ENCODE data around the gene RABL3.
"Not testable (repeated sequence)": the region's sequence is repeated elsewhere in the genome, so short reads cannot be mapped to it uniquely, and the experiment has no call there.

Gene RABL3, protein sequence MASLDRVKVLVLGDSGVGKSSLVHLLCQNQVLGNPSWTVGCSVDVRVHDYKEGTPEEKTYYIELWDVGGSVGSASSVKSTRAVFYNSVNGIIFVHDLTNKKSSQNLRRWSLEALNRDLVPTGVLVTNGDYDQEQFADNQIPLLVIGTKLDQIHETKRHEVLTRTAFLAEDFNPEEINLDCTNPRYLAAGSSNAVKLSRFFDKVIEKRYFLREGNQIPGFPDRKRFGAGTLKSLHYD

DNA sequence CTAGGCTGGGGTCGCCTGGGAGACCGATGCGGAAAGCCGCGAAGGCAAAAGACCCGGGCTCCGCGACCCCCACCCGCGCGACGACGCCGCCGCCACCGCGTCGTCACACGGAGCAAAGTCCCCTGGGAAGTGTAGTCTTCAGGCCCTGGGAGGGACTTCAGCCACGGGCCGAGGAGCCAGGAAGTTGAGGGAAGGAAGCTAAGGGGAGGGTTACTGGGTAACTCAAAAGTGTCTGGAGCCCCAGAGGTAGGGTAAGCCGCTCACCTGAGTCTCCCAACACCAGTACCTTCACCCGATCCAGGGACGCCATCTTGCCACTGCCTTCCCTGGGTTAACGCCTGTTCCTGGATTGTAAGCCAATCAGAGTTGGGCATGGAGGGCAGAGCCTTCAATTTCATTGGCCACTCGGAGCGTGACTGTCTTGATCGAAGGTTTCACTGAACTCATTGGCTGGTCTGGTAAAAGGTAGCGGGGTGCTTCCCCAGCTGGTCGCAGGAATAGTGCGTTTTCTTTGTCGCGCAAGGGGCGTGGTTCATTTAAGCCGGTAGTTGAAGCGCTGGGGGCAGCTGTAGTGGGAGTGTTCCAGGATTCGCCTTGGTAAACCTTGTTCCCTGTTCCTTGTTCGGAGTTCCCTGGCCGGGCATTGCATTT, at the start of gene RABL3, which contains the start of gene GTF2E1:
RABL3 (minus strand) TSS at position 319 of the 651 bp plus-strand sequence; CDS start at position 310, 9 bp downstream.
GTF2E1 (plus strand) TSS at position 547 of the 651 bp plus-strand sequence. CDS start 7,809 bp downstream, outside the sequence.
- DNase-seq, result peak; percentile 95

DNA sequence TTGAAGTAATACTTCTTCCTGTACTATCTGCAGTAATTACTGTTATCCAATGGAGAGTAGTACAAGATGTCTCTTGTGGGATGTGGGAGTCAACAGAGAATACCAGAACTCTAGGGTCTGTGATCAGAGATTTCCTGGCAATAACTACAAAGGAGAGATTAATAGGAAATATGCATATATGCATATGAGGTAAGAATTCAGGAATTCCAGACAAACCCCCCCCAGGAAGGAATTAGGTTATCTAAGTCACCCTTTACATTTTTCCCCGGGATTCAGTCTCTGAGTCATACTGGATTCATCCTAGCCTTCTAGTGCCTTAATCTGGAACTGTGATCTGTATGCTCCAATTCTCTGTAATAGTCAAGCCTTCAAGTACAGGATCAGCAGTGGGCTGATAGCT, 49.6 kb upstream of the RABL3 start:
- DNase-seq, result no peak

DNA sequence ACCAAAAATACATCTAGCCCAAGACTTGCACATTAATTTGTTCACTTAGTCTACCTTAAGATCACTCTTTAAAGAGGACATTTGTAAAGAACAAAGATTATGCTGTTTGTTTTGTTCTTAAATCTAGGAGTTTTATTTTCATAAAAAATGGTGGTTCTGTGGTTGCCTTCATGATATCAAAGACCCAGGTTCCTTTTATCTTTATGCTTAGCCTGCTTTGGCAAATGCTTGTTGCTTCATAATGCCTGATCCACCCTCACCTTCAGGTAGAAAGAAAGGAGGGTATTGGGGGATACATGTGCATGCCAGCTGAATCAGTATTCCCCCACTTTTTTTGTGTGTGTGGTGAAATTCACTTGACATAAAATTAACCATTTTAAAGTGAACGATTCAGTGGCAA, 48.7 kb upstream of the RABL3 start:
- DNase-seq, result no peak

DNA sequence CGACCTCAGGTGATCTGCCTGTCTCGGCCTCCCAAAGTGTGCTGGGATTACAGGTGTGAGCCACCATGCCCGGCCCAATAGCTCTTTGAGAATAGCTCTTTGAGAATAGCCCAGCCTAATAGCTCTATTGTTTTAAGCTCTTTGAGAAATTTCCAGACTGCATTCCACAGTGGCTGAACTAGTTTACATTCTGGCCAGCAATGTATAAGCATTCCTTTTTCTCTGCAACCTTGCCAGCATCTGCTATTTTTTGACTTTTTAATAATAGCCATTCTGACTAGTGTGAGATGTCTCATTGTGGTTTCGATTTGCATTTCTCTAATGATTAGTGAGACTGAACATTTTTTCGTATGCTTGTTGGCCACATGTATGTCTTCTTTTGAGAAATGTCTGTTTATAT, 43.5 kb upstream of the RABL3 start:
- not testable (repeated sequence) for DNase-seq

DNA sequence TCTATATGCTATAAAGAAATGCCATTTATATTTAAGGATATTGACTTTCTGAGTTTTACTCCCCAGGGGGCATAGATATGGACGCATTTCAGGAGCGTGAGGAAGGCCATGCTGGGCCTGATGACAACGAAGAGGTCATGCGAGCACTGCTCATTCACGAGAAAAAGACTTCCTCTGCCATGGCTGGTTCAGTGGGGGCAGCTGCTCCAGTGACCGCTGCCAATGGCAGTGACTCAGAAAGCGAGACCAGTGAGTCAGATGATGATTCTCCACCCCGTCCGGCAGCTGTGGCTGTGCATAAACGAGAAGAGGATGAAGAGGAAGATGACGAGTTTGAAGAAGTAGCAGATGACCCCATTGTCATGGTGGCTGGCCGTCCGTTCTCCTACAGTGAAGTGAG, 38.7 kb upstream of the RABL3 start:
- peak; percentile 70 for DNase-seq

DNA sequence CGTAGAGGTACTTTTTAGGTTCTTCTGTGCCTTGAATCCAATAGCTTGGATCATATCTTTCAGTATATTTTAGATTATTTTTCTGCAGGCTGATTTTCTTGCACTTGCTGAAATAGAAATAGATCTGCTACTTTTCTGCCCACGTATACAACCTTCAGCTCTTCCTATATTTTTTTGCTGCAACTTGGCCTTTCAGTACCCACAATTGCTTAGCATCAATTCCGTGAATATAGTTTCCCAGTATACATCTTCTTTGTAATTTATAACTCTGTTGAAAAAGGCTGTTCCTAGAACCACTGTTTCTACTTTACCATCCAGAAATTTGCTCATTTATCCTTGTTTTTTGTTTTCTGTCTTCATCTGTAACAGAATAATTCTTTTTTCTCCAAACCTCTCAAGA, 36.5 kb upstream of the RABL3 start:
- no peak for DNase-seq

DNA sequence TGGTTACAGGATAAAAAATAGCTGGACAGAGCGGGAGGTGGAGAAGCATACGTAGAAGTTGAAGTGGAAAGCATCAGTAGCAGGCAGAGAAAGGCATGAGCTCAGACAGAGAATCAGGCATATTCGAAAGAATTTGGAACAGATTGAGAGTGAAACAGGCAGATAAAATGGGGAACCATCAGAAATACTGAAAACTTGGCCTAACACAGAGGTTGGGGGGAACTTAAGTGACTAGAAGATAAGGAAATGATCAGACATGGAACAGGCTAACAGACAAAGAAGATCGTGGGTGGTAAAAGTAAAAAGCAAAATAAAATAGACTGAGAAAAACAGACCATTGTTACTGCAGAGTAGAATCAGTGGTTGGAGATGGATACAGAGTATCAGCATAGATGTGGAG, 33.1 kb upstream of the RABL3 start:
- no peak for DNase-seq

DNA sequence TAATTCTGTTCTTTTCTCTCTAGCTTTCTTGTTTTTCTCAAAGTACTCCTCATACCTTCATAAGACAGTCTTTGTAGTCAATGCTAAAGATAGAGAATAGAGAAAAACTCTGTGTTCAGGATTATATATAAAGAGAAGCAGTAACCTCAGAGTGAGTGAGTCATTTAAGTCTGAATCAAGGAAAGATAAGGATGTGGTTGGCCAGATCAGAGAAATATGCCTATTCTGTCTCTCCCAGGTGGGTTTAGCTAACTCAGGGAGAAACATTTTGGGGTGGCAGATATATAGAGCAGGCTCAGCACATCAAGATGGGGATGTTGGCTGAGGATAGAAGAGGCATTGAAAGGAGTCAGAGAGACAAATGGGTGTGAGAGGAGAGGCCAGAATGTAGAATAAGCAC, 31.6 kb upstream of the RABL3 start:
- DNase-seq, result no peak

DNA sequence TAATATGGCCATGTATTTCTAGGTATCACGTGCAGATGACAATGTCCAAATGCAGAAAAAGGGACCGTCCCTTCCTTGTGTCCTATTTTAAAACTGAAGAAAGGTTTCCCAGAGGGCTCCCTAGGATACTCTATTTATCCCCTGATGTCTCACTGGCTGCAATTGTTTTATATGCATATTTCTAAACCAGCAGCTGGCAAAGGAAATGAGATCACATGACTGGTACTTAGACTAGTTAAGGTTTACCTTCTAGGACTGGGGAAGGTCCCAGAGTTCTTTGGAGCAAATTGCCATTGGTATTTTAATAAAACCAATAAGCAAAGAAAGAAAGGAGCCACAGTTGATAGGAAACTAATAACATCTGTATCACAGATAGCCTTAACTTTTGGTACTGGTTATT, 29.8 kb upstream of the RABL3 start:
- no peak for DNase-seq

DNA sequence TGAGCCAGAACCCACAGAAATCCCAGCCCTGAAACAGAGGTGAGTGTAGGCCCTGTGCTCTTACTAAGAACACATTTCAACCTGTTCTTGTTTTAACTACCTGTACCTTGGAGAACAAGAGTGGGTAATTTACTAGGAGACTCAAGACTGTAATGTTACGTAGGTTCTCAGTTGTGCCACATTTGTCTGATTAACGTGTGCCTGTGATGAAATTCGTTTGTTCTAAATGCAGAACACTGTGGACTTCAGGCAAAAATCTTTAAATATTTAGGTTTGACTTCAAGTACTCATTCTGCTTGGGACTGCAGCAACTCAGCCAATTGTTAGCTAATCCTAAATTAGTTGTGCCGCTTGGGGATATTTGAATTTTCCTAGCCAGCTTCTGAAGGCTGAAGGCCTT, 28.6 kb upstream of the RABL3 start:
- no peak for DNase-seq

DNA sequence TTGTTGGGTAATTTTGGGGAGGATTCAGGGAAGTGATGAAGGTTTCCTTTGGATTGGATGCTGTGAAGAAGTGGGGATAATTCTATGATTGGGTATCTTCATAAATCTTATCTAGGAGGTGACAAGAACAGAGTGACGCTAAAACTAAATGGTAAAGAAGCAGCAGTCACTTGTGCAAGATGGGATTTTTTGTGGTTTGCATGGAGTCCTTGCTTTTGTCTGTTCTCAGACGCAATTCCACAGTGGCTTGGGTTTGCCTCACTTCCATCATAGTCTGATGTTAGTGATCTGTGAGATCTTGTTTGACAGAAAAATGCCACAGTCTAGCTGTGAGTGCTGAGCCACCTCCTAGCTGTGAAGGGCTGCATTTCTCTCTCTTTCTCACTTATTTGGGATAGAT, 27.1 kb upstream of the RABL3 start:
- no peak for DNase-seq

DNA sequence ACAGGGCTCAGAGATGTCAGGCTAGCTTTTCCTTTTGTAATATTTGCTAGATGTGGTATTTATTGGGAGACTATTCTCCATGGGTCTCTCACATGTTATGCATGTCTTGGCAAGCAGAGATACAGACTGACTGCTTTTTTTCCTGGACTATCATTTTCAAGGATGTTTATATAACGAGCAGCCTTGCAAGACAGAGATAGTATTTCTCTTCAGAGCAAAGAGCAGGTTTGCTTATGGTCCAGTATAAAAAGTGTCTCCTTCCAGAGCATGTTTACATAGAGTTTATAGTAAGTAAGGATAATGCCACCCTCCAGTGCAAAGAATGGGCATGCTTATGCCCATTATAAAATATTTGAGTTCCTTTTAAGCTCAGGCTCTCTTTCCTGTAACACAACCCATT, 24.8 kb upstream of the RABL3 start:
- DNase-seq, result no peak

DNA sequence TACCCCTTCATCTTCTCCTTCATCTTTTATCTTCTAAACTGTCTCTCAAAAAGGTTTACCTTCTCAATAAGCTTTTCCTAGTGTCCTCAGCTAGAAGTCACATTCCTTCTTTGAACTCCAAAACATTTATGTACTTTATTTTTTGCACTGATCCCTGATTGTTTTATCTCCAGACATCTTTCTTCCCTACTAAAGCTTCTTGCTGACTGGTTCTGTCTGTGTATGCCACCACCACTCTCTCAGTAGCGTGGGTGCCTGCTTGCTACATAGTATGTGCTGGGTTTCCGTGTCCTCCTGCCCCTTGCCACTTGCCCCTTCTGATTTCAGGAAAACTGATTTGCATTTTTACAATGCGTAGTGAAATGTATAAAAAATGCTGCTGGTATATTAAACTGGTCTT, 24.3 kb upstream of the RABL3 start:
- no peak for DNase-seq

DNA sequence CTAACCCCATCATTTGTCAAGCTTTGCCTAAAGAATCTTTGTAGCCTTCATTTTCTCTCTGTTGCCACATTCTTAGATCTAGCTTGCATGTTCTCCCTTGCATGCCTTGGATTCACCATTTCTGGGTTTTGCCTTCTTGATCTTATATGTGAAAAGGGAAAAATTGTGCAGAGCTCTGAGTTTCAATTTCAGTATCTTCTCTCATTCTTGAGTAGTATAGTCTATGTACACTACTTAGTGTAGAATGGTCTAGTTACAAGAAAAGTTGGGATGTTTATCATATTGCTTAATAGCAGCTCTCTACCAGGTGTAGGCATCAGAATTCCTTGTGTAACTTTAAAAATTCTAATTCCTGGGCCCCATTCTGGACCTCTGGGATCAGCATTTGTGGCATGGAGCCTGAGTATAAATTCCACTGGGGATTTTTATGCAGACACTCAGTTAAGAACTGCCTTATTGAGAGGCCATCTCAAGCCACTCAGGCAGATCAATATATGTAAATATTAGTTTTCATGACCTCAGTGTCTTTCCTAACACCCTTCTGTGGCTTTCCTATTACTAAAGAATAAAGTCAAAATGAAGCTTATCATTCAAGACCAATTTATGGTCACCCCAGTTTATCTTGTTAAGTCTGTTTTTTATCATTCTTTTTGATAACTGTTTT, 23.6 kb upstream of the RABL3 start:
- no peak for DNase-seq

DNA sequence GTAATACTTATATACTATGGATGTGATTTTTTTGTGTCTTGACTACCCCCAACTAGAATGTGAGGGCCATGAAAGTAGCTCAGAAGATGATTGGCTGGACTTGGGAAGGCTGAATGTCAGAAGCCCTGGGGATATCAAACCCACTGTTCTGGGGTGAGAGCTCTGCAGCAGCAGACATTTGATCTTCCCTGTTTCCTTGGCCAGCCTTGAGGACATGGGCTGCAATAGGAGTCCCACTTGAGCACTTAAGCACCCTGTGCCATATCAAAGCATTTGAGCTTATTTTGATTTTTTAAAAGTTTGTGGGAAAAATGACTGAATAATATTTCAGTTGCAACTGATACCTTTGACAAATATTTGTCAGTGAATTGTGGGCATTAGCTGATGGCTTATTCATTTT, 21.9 kb upstream of the RABL3 start:
- no peak for DNase-seq

DNA sequence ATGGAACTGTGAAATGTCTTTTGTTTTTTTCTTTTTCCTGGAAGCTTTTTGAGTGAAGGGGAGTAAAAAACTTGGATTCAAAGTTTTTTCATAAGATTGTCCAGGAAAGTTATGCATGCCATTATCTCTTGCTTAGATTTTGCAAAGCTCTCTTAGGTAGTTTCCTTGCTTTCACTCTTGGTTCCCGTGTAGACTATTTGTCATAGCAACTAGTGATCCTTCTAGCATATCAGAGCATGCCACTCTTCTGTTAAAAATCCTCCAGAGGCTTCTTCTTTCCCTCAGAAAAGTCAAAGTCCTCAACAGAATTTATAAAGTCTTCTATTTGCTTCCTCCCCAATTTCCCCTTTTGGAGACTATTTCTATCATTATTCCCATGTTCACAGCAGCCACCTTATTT, 21.3 kb upstream of the RABL3 start:
- DNase-seq, result no peak

DNA sequence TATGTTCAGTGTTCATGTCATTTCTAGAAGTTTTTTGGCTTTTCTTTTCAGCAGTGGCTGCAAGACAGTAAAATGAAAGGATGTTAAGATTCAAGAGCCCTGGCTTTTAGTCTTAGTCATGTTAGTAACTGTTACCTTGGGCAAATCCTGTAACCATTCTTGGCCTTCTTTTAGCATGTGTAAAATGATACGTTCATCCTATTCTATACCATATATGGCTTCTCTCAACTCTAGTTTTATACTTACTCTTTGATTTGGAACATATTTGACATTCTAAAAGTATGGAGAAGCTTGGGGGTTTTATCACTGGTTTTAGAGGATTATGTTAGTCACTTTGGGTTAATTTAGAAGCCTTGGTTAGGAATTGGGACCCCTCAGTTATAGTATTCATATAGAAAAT, 20.3 kb upstream of the RABL3 start:
- DNase-seq, result no peak

DNA sequence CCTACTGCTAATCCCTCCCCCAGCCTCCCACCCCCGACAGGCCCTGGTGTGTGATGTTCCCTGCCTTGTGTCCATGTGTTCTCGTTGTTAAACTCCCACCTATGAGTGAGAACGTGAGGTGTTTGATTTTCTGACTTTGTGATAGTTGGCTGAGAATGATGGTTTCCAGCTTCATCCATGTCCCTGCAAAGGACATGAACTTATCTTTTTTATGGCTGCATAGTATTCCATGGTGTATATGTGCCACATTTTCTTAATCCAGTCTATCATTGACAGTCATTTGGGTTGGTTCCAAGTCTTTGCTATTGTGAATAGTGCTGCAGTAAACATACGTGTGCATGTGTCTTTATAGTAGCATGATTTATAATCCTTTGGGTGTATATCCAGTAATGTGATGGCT, 16.2 kb upstream of the RABL3 start:
- not testable (repeated sequence) for DNase-seq

DNA sequence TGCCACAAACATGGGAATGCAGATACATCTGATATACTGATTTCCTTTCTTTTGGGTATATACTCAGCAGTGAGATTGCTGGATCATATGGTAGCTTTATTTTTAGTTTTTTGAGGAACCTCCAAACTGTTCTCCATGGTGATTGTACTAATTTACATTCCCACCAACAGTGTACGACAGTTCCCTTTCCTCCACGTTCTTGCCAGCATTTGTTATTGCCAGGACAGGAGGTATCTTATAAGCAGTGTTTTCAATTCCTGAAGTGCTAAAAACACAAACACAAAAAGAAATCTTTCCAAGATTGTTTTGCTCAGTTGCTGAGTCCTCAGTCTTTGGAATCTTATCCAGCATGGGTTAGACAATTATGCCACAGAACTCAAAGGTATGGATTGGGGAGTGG, 13.7 kb upstream of the RABL3 start:
- no peak for DNase-seq

DNA sequence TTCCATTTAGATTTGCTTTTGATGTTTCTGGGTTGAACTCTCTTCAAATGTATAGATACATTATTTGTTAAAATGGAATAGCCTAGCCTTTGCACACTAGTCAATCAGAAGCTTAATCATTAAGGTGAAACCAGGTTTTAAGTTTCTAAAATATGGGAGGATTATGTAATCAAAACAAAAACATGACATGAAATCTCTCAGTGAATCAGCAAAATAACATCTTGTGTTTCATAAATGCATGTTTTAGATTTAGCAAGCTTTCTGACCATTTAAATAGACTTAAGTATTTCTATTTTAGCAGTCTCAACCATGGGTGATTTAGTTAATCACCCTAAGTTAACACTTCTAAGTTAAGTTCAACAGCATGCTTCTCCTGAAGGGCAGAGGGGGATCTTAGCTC, 11.5 kb upstream of the RABL3 start:
- no peak for DNase-seq

DNA sequence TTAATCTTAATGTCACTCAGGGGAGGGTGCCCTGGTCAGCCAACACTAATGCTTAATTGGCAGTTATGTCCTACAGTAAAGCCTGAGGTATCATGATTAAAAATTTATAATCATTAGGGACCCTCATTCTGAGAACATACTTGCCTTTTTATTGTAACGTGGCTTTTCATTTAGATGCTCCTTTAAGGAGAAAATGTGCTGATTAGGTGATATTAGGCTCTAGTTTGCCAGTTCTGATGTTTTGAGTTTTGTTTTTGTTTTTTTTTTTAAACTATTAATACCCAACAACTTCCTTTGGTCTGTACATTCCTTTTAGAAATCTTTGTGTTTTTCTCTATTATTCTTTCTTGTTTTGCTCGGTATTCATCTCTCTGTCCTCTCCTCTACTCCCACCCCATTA, 10.5 kb upstream of the RABL3 start:
- no peak for DNase-seq

DNA sequence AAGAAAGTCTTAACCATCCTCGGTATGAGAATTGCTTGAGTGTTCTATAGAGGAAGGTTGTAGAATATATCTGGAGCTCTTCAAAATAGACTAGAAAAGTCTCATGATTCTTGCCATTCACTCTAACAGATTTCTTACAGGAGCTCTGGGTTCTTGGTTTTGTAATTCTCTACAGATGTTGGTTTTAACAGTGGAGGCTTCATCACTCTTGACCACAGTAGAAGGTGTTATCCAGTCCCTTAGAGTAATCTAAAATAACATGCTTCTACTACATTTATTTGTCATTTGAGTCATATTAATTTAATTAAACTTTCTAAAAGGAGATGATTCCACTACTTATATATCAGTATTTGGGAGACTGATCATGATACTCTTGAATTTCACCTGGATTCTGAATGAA, 9.9 kb upstream of the RABL3 start:
- no peak for DNase-seq

DNA sequence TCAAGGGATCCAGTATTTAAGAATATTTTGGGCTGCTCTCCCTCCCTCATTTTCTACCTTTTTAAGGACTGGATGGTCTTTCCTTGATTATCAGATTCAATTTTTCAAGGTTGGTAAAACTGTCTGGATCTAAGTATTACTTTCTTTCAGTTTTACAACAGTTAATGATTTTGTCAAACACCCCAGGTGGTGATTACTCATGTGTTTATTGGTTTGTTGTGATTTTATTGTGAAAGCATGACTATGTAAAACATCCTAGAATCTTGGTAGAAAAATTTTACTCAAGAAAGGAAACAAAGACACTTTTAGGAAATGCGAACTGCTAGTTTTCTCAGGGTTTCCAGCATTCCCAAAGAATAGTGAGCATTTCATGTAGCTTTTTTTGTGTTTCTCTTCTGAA, 7.5 kb upstream of the RABL3 start:
- no peak for DNase-seq

DNA sequence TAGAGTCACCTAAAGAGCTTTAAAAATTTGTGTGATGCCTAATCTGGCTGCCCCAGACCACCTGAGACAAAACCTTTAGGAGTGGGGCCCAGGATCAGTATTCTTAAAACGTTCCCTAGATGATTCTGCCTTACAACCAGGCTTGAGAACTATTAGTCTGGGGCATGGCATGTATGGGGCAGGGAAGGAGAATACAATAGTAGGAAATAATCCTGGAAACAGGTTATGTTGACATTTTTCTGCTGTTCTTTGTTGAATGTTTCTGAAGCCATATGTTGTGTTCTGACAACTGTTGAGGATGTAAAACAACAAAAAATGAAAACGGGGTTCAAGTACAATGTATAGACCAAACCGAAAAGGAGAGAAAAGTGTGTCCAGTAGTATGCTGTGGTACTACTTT, 3.1 kb upstream of the RABL3 start:
- no peak for DNase-seq

Measured in T1000 (cell line).